Activated CD4-positive, CD25-positive, alpha-beta regulatory T cell (primary cell): ENCODE results near the gene CACNA1A.

Experiments
- DNase-seq, 4 experiments: peaks; one replicate each; lab custom pipeline; 2025; lab: John Stamatoyannopoulos, UW

The CACNA1A gene

GRCh38 chr19:13493516-13494310, 12.6 kb downstream of the CACNA1A start:
- DNase-seq: no peak

- no peak for DNase-seq
These were observed 14.2 kb downstream of the CACNA1A start for GRCh38 chr19:13492128-13492527.

GRCh38 chr19:13487985-13488384, 18.3 kb downstream of the CACNA1A start:
- DNase-seq: no peak

- DNase-seq: no peak
These were observed 22.1 kb downstream of the CACNA1A start for GRCh38 chr19:13484166-13484565.

GRCh38 chr19:13483215-13483614, 23.1 kb downstream of the CACNA1A start:
- no peak for DNase-seq

GRCh38 chr19:13478576-13478975, 27.7 kb downstream of the CACNA1A start:
- DNase-seq: no peak

- DNase-seq: no peak
These were observed 30.2 kb downstream of the CACNA1A start for GRCh38 chr19:13476071-13476470.

GRCh38 chr19:13475044-13475443, 31.2 kb downstream of the CACNA1A start:
- DNase-seq: no peak

- DNase-seq: no peak
These were observed 39.6 kb downstream of the CACNA1A start for GRCh38 chr19:13466697-13467096.

GRCh38 chr19:13463296-13463695, 43.0 kb downstream of the CACNA1A start:
- no peak for DNase-seq

GRCh38 chr19:13461536-13461935, 44.7 kb downstream of the CACNA1A start:
- no peak for DNase-seq

GRCh38 chr19:13460045-13460444, 46.2 kb downstream of the CACNA1A start:
- no peak for DNase-seq

- DNase-seq: no peak
These were observed 46.9 kb downstream of the CACNA1A start for GRCh38 chr19:13459351-13459750.

- DNase-seq: no peak
These were observed 54.8 kb downstream of the CACNA1A start for GRCh38 chr19:13451434-13451995.

- DNase-seq: no peak
These were observed 58.3 kb downstream of the CACNA1A start for GRCh38 chr19:13447978-13448377.

GRCh38 chr19:13441810-13442512, 64.3 kb downstream of the CACNA1A start:
- DNase-seq: peak in 2 of 4 experiments; percentile 8 to 13

GRCh38 chr19:13437919-13438618, 68.2 kb downstream of the CACNA1A start:
- DNase-seq: no peak

GRCh38 chr19:13436352-13436751, 69.9 kb downstream of the CACNA1A start:
- no peak for DNase-seq

- DNase-seq: peak in 3 of 4 experiments; percentile 4 to 23 (median 6)
These were observed 75.3 kb downstream of the CACNA1A start for GRCh38 chr19:13430790-13431582.

- no peak for DNase-seq
These were observed 76.7 kb downstream of the CACNA1A start for GRCh38 chr19:13429563-13429962.

- no peak for DNase-seq
These were observed 77.9 kb downstream of the CACNA1A start for GRCh38 chr19:13428352-13428751.
